RPMI7951 (cell line): ENCODE results near the gene LYL1. TPM values are rescaled to one million over a fixed set of nuclear protein-coding genes. Genes with fewer than 3 reads are reported as not detected.

Experiments
- DNase-seq: peaks from one replicate; pipeline ENCODE4 v3.0.0-alpha.2; 2012; ENCODE audit warnings: low read depth
- total RNA-seq: library from RNA; depleted of rRNA; stranded (reverse); fragments of >200 nt; shearing (Covaris generic); gene quantifications from 2 replicates; pipeline ENCODE4 v1.2.3, GENCODE V29; 2014

The LYL1 gene
- total RNA-seq, 1 experiment from 2014 or later: 4.1 TPM

- no peak for DNase-seq
These were observed 26.7 kb upstream of the LYL1 start for GRCh38 chr19:13129384-13129783.

GRCh38 chr19:13128583-13128982 lies 25.9 kb upstream of the LYL1 start:
- no peak for DNase-seq

GRCh38 chr19:13127811-13128575 lies 25.3 kb upstream of the LYL1 start:
- DNase-seq: no peak

- no peak for DNase-seq
These were observed 24.4 kb upstream of the LYL1 start for GRCh38 chr19:13127051-13127450.

GRCh38 chr19:13122980-13123957 lies 20.6 kb upstream of the LYL1 start:
- no peak for DNase-seq

GRCh38 chr19:13122275-13122878 lies 19.7 kb upstream of the LYL1 start:
- DNase-seq: no peak

- DNase-seq: no peak
These were observed 19.1 kb upstream of the LYL1 start for GRCh38 chr19:13121551-13122274.

- DNase-seq: no peak
These were observed 18.2 kb upstream of the LYL1 start for GRCh38 chr19:13120817-13121216.

- DNase-seq: no peak
These were observed 17.4 kb upstream of the LYL1 start for GRCh38 chr19:13120031-13120430.

- no peak for DNase-seq
These were observed 17.0 kb upstream of the LYL1 start for GRCh38 chr19:13119627-13120026.

GRCh38 chr19:13118424-13119193 lies 16.0 kb upstream of the LYL1 start:
- DNase-seq: peak; percentile 43

GRCh38 chr19:13117772-13118423 lies 15.2 kb upstream of the LYL1 start, which contains the start of gene NACC1:
Gene NACC1, plus strand, starts transcription at chr19:13118264. Its CDS starts 16,944 bp downstream, at chr19:13135208.
- DNase-seq: peak; percentile 89

- peak; percentile 26 for DNase-seq
These were observed 14.6 kb upstream of the LYL1 start for GRCh38 chr19:13117176-13117771.

- peak; percentile 94 for DNase-seq
These were observed 13.9 kb upstream of the LYL1 start, which contains the start of gene TRMT1 for GRCh38 chr19:13116282-13117175. Gene TRMT1, minus strand, starts transcription at chr19:13116740. Its CDS starts 341 bp downstream, at chr19:13116399.

- DNase-seq: no peak
These were observed 13.3 kb upstream of the LYL1 start for GRCh38 chr19:13115936-13116281.

GRCh38 chr19:13112555-13112954 lies 9.9 kb upstream of the LYL1 start:
- DNase-seq: no peak

GRCh38 chr19:13110099-13110610 lies 7.5 kb upstream of the LYL1 start:
- no peak for DNase-seq

- no peak for DNase-seq
These were observed 6.9 kb upstream of the LYL1 start for GRCh38 chr19:13109361-13110098.
